Stimulated activated effector memory CD8-positive, alpha-beta T cell treated with anti-CD3 and anti-CD28 coated beads, Interleukin-12 subunit alpha, Interleukin-12 subunit beta, amount 100 ng/mL, for 72 hours (primary cell): ENCODE results near the gene WFS1.

Source experiments
- ATAC-seq: fragments of 150-1000 bp; cut with Tn5 transposase; 2 replicates; pipeline ENCODE4 v1.10.0; 2021
- DNase-seq, 2 donors: peaks; one replicate each; pipeline ENCODE4 v3.0.0; 2021 to 2022; ENCODE audit warnings: low spot score in 2 of 2
- H3K27ac Mint-ChIP-seq: one replicate; pipeline ENCODE4 v1.8.0; 2022; ENCODE audit warnings: mild to moderate bottlenecking, mixed read lengths
- H3K36me3 Mint-ChIP-seq: one replicate; pipeline ENCODE4 v1.8.0; 2022; ENCODE audit warnings: mild to moderate bottlenecking, mixed read lengths
- H3K4me1 Mint-ChIP-seq: one replicate; pipeline ENCODE4 v1.8.0; 2022; ENCODE audit warnings: mixed read lengths
- H3K4me3 Mint-ChIP-seq: one replicate; pipeline ENCODE4 v1.8.0; 2022; ENCODE audit warnings: mild to moderate bottlenecking, mixed read lengths
- H3K9me3 Mint-ChIP-seq: one replicate; pipeline ENCODE4 v1.8.0; 2022; ENCODE audit warnings: mixed read lengths

WFS1 gene

DNA sequence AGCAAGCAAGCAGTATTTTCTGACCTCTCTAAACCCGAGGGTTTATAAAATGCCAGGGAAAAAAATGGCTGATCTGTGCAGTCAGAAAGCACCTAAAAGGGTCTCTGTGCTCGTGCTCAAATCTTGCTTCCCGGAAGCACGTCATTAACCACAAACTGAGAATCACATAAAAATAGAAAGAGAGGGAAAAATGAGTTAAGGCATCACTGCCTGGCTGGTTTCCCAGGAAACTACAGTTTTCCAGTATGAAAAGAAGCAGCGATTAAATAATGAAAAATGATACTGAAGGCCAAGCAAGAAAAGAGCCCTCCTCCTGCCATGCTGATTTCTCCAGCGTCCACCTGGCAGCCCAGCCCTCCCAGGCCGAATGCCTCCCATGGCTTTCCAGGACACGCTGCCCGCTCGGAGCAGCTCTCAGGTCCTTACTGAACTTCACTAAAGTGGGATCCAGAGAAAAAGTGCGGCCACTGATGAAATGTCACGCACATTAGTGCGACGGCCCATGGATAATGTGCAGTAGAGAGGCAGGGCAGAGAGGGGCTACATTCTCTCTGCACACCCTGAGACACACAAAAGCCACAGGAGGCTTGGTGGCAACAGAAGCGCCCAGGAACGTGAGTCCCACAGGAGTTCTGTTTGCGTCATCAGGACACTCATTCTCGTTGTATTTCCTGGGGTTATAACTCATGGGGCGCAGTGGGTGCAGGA is 80.4 kb downstream of the WFS1 start:
- no peak for ATAC-seq
- Mint-ChIP-seq H3K9me3 (no peaks in the 10 kb centered on the region), H3K27ac (no peak overlapping the region), H3K36me3 (no peaks in the 10 kb centered on the region), H3K4me3 (no peak overlapping the region), H3K4me1 (peaks cover 7% of the 10 kb centered on the region)
- no peak for DNase-seq

DNA sequence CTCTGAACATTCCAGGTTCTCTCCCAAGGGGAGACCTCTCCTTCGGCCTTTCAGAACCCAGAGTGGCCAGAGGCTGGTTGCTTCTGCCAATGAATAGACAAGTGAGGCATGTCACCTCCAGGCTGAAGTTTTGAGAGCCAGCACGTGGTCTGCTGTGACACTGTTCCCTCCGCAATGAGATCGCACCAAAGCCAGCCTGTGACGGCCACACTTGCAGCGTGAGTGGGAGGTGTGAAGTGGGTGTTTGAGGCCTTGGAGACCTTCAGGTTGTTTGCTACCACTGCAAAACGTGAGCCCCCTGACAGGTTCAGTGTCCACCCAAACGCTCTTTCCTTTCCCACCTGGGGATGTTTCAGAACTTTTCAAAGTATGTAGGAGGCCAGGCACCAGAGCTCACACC is 81.0 kb downstream of the WFS1 start:
- Mint-ChIP-seq H3K27ac (no peak overlapping the region), H3K36me3 (no peaks in the 10 kb centered on the region), H3K4me3 (no peak overlapping the region), H3K9me3 (no peaks in the 10 kb centered on the region), H3K4me1 (peaks cover 7% of the 10 kb centered on the region)
- ATAC-seq (no peak), DNase-seq (no peak)

DNA sequence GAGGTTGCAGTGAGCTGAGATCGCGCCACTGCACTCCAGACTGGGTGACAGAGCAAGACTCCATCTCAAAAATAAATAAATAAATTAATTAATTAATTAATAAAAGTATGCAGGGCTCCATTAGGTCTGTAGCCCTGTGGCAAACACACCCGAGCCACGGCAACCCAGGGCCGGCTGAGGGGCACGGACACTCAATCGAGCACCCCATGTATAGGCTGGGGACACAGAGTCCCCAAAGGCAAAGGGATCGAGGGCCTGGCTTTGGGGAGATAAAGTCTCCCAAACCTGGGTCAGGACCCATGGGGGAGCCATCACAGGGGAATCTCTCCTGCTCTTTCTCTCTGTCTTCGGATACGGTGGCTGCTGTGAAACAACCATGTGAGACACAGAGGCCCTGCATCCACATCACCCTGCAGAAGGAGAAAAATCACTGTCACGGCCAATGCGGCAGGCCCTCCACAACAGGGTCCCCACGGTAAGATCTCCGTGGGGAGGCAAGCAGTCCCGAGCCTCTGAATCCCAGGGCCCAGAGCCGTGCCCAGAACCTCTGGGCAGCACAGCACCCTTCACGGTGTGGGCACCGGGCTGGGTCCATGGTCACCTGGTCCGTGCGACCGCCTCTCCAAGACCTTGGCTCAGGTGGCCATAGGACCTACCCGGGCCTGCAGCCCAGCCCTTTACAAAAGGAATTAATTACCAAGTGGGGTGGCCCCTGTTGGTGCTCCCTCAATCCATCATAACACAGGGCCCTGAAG is 81.8 kb downstream of the WFS1 start:
- ATAC-seq, result no peak
- no peak for DNase-seq
- H3K4me3 Mint-ChIP-seq, result no peak overlapping the region
- H3K9me3 Mint-ChIP-seq, result no peaks in the 10 kb centered on the region
- H3K4me1 Mint-ChIP-seq, result no peaks in the 10 kb centered on the region
- H3K27ac Mint-ChIP-seq, result no peak overlapping the region
- no peaks in the 10 kb centered on the region for H3K36me3 Mint-ChIP-seq

DNA sequence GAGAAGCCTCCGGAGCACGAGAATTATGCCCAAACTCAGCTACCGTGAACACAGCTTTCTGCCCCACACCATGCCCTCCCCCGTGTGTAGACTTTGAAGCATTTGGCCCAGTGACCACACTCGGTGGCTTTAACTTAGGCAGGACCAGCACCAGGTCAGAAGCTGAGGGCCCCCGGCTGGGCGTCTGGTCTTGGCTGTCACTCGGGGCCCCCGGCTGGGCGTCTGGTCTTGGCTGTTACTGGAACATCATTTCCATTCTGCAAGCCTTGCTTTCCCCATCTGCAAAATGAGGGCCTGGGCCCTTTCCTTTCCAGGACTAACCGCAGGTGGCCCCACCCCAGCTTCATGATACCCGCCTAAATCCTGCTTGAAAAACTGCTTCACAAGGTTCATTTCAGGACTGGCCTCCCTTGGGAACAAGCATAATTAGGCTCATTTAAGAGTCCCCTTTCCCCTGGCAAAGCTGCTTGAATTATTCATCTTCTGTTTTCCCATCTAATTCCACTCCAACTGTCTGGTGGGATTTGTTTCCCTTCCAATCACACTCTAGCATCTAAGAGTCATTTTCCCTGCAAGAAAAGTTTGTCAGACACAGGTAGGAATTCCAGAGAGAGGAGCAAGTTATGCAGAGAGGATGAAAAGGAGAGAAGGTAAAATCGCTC is 82.5 kb downstream of the WFS1 start:
- H3K27ac Mint-ChIP-seq, result no peak overlapping the region
- ATAC-seq, result no peak
- DNase-seq, result no peak
- H3K4me1 Mint-ChIP-seq, result no peaks in the 10 kb centered on the region
- no peak overlapping the region for H3K4me3 Mint-ChIP-seq
- no peaks in the 10 kb centered on the region for H3K36me3 Mint-ChIP-seq
- no peaks in the 10 kb centered on the region for H3K9me3 Mint-ChIP-seq
